SKM-1 (cell line): ENCODE measurements around the gene ADAM22.
"Not testable (repeated sequence)": the region's sequence is repeated elsewhere in the genome, so short reads cannot be mapped to it uniquely, and the experiment has no call there.

Experiments used
- DNase-seq: peaks from one replicate; lab custom pipeline; 2025; ENCODE audit not compliant: unreplicated experiment; lab: John Stamatoyannopoulos, UW

Gene ADAM22

GRCh38 chr7:87933953-87934698, at the start of gene ADAM22:
ADAM22 (plus strand) TSS chr7:87934251; CDS start chr7:87934466, 215 bp downstream.
- peak; percentile 80 for DNase-seq

GRCh38 chr7:87885018-87885417, 49.0 kb upstream of the ADAM22 start:
- DNase-seq, result no peak

- DNase-seq, result peak; percentile 8
Measured at GRCh38 chr7:87886875-87887274, 47.2 kb upstream of the ADAM22 start.

GRCh38 chr7:87895363-87895762, 38.7 kb upstream of the ADAM22 start:
- no peak for DNase-seq

GRCh38 chr7:87899255-87899654, 34.8 kb upstream of the ADAM22 start:
- no peak for DNase-seq

GRCh38 chr7:87907136-87907906, 26.7 kb upstream of the ADAM22 start:
- not testable (repeated sequence) for DNase-seq

- DNase-seq, result not testable (repeated sequence)
Measured at GRCh38 chr7:87908814-87909213, 25.2 kb upstream of the ADAM22 start.

GRCh38 chr7:87912121-87912520, 21.9 kb upstream of the ADAM22 start:
- no peak for DNase-seq

- no peak for DNase-seq
Measured at GRCh38 chr7:87918740-87919139, 15.3 kb upstream of the ADAM22 start.

- DNase-seq, result no peak
Measured at GRCh38 chr7:87919875-87920274, 14.2 kb upstream of the ADAM22 start.

- DNase-seq, result no peak
Measured at GRCh38 chr7:87920578-87920977, 13.5 kb upstream of the ADAM22 start.

- not testable (repeated sequence) for DNase-seq
Measured at GRCh38 chr7:87922759-87923395, 11.2 kb upstream of the ADAM22 start.

- no peak for DNase-seq
Measured at GRCh38 chr7:87926581-87927461, 7.2 kb upstream of the ADAM22 start.

GRCh38 chr7:87933605-87933952, 472 bp upstream of the ADAM22 start:
- DNase-seq, result no peak

- no peak for DNase-seq
Measured at GRCh38 chr7:87934699-87935383, 790 bp downstream of the ADAM22 start.

- no peak for DNase-seq
Measured at GRCh38 chr7:87935384-87935706, 1.3 kb downstream of the ADAM22 start.

- DNase-seq, result no peak
Measured at GRCh38 chr7:87941138-87941537, 7.1 kb downstream of the ADAM22 start.

- no peak for DNase-seq
Measured at GRCh38 chr7:87944547-87944946, 10.5 kb downstream of the ADAM22 start.

- DNase-seq, result not testable (repeated sequence)
Measured at GRCh38 chr7:87945926-87946325, 11.9 kb downstream of the ADAM22 start.

GRCh38 chr7:87948371-87948770, 14.3 kb downstream of the ADAM22 start:
- DNase-seq, result no peak

GRCh38 chr7:87959336-87959735, 25.3 kb downstream of the ADAM22 start:
- DNase-seq, result no peak
